ENCODE measurements around the gene SLC44A3. TPM values are rescaled to one million over a fixed set of nuclear protein-coding genes. Genes with fewer than 3 reads are reported as not detected.
A peak's percentile ranks its signal among the peaks of the same experiment; 100 is the strongest.

SLC44A3 gene
- total RNA-seq, 1 donor from 2014 or later = 1.7 TPM

DNA sequence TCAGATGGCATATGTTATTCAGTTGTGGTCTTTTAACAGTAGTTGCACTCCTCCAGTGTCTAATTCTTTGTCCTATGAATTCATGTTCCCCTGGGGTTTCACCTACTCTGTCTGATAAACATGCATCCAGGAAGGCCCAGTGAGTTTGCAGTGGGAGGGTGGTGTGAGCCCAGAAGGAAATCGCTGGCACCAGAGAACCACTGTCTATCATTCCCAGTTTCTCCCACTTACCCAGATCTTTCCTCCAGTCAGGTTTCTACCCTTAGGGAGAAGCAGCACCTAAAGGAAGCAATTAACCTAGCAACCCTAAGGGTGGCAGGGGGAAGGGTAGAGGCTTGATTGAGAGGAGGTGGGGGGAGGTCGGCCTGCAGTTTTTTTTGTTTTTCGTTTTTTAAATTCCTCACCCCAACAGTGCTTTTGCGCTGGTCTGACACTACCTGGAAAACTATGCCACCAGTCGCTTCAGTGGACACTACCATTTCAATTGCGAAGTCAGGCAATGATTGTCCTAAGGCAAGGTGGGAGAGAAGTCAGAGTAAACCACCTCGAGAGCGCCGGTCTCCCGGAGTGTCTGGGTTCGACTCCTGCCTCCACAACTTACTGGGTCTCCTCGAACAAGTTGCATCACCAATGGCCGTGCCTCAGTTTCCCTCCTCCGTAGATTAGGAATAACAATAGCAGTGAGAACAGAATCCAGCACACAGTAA lies 766 bp upstream of the SLC44A3 start:
- H3K9me3 ChIP-seq (ENCODE audit: low read depth) = no peaks in the 10 kb centered on the region
- H3K4me1 Mint-ChIP-seq = peaks cover 16% of the 10 kb centered on the region
- H3K4me3 ChIP-seq = peak overlapping the region; percentile 64
- TF ChIP-seq, protein P1, sequence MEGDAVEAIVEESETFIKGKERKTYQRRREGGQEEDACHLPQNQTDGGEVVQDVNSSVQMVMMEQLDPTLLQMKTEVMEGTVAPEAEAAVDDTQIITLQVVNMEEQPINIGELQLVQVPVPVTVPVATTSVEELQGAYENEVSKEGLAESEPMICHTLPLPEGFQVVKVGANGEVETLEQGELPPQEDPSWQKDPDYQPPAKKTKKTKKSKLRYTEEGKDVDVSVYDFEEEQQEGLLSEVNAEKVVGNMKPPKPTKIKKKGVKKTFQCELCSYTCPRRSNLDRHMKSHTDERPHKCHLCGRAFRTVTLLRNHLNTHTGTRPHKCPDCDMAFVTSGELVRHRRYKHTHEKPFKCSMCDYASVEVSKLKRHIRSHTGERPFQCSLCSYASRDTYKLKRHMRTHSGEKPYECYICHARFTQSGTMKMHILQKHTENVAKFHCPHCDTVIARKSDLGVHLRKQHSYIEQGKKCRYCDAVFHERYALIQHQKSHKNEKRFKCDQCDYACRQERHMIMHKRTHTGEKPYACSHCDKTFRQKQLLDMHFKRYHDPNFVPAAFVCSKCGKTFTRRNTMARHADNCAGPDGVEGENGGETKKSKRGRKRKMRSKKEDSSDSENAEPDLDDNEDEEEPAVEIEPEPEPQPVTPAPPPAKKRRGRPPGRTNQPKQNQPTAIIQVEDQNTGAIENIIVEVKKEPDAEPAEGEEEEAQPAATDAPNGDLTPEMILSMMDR (IDR thresholded peaks at IDR 0.05) = no peak
- TF ChIP-seq EZH2phosphoT487 (IDR thresholded peaks at IDR 0.05) (no peak), EZH2 (IDR thresholded peaks at IDR 0.05) (no peak)
- H3K27ac ChIP-seq = no peak overlapping the region
- H3K9ac ChIP-seq = no peak overlapping the region
- H3K9me3 Mint-ChIP-seq = no peaks in the 10 kb centered on the region
- H3K27me3 ChIP-seq = peaks cover 40% of the 10 kb centered on the region
- H3K27ac Mint-ChIP-seq = no peak overlapping the region
- no peak for DNase-seq (ENCODE audit: low spot score)
- peak overlapping the region; percentile 99 for H2AFZ ChIP-seq (replicated peaks)
- H3K79me2 ChIP-seq (ENCODE audit: low read depth) = no peaks in the 10 kb centered on the region
- no peaks in the 10 kb centered on the region for H3K36me3 ChIP-seq
- peak overlapping the region; percentile 87 for H3K4me3 Mint-ChIP-seq
- no peaks in the 10 kb centered on the region for H3K36me3 Mint-ChIP-seq
- no peaks in the 10 kb centered on the region for H4K20me1 ChIP-seq (ENCODE audit: low read depth)
- H3K4me2 ChIP-seq = peak overlapping the region; percentile 98
- peaks cover 11% of the 10 kb centered on the region for H3K27me3 Mint-ChIP-seq (ENCODE audit: insufficient read depth, low read depth)
- no peaks in the 10 kb centered on the region for H3K4me1 ChIP-seq
- peaks cover 16% of the 10 kb centered on the region for H3F3A ChIP-seq (ENCODE audit: low read depth)

DNA sequence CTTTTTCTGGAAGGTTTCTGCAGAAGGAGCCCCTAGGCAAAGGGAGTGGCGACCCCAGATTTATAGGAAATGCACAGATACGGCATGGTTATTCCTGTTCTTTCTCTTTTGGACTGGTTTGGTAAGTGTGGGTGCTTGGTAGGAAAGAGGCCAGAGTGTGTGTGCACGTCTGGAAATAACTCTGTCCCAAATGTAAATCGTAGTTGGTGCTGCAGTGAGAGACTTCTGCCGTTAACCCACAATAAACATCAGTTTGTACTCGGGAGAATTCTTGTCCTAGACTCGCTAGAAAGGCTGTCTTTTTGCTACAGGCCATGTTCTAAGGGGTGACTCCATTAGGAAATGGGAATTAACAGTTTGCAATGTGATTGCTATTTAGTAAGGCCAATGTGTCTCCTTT lies 779 bp downstream of the SLC44A3 start:
- H3K9me3 Mint-ChIP-seq = no peaks in the 10 kb centered on the region
- Histone ChIP-seq H2AFZ (replicated peaks) (no peak overlapping the region), H3K36me3 (no peaks in the 10 kb centered on the region), H3K9ac (no peak overlapping the region), H3K79me2 (ENCODE audit: low read depth) (no peaks in the 10 kb centered on the region), H3K27ac (no peak overlapping the region), H3K4me2 (peak overlapping the region; percentile 98), H3F3A (ENCODE audit: low read depth) (peaks cover 16% of the 10 kb centered on the region), H3K27me3 (peaks cover 40% of the 10 kb centered on the region), H3K4me1 (no peaks in the 10 kb centered on the region), H3K9me3 (ENCODE audit: low read depth) (no peaks in the 10 kb centered on the region), H3K4me3 (peak overlapping the region; percentile 64), H4K20me1 (ENCODE audit: low read depth) (no peaks in the 10 kb centered on the region)
- H3K36me3 Mint-ChIP-seq = no peaks in the 10 kb centered on the region
- peak overlapping the region; percentile 83 for H3K4me3 Mint-ChIP-seq
- TF ChIP-seq, protein P1 (IDR thresholded peaks at IDR 0.05) = no peak
- TF ChIP-seq EZH2 (IDR thresholded peaks at IDR 0.05) (peak; percentile 43), EZH2phosphoT487 (IDR thresholded peaks at IDR 0.05) (no peak)
- no peak for DNase-seq (ENCODE audit: low spot score)
- no peak overlapping the region for H3K27ac Mint-ChIP-seq
- peaks cover 16% of the 10 kb centered on the region for H3K4me1 Mint-ChIP-seq
- peaks cover 11% of the 10 kb centered on the region for H3K27me3 Mint-ChIP-seq (ENCODE audit: insufficient read depth, low read depth)

DNA sequence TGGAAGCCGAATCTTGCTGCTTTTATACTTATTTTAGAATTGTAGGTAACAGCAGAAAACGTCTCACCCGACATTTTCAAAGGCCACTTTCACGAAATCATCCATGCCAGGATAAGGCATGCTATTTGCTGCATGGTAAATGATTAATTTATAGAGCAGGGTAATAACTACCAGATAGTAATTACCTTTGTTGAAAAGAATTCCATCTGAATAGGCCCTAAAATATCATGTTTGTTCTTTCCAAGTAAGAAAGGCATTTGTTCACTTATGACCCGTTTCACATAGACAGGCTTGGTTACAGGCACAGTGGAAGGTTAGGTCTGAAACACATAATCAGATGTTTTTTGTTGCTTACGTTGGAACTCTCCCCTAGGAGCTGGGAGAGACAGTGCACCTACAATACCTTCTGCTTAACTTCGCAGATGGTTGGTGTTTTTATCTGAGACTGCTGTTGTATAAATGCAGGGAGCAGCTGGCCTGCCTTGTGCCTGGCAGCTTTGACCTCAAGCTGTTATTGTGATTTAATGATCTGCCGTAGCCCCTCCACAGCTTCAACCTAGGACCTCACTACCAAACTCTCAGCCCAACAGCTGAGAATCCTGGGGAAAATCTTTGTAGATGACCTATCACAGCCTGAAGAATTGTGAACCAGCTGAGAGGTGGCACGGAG lies 1.6 kb downstream of the SLC44A3 start:
- no peaks in the 10 kb centered on the region for H3K4me1 ChIP-seq
- no peak for DNase-seq (ENCODE audit: low spot score)

More for the DNA sequence above, 1.6 kb downstream of the SLC44A3 start:
- Mint-ChIP-seq H3K4me1 (peaks cover 16% of the 10 kb centered on the region), H3K9me3 (no peaks in the 10 kb centered on the region), H3K27ac (no peak overlapping the region), H3K36me3 (no peaks in the 10 kb centered on the region), H3K4me3 (peak overlapping the region; percentile 12), H3K27me3 (ENCODE audit: insufficient read depth, low read depth) (peaks cover 11% of the 10 kb centered on the region)
- Histone ChIP-seq H3K36me3 (no peaks in the 10 kb centered on the region), H3K4me2 (no peak overlapping the region), H3F3A (ENCODE audit: low read depth) (peaks cover 16% of the 10 kb centered on the region), H2AFZ (replicated peaks) (no peak overlapping the region), H4K20me1 (ENCODE audit: low read depth) (no peaks in the 10 kb centered on the region), H3K9ac (no peak overlapping the region), H3K9me3 (ENCODE audit: low read depth) (no peaks in the 10 kb centered on the region), H3K79me2 (ENCODE audit: low read depth) (no peaks in the 10 kb centered on the region), H3K27me3 (peaks cover 40% of the 10 kb centered on the region), H3K27ac (no peak overlapping the region), H3K4me3 (no peak overlapping the region)
- no peak for TF ChIP-seq EZH2phosphoT487 (IDR thresholded peaks at IDR 0.05)
- TF ChIP-seq, protein P1 (IDR thresholded peaks at IDR 0.05) = no peak
- TF ChIP-seq EZH2 (IDR thresholded peaks at IDR 0.05) = no peak

All from neural progenitor cell (in vitro differentiated cells).